ENCODE measurements around the gene PTGIS. TPM values are rescaled to one million over a fixed set of nuclear protein-coding genes. Genes with fewer than 3 reads are reported as not detected.

PTGIS gene
- total and polyA plus RNA-seq, 2 donors (not counting 1 experiment from before 2014, with no cell fraction given), result not detected

DNA sequence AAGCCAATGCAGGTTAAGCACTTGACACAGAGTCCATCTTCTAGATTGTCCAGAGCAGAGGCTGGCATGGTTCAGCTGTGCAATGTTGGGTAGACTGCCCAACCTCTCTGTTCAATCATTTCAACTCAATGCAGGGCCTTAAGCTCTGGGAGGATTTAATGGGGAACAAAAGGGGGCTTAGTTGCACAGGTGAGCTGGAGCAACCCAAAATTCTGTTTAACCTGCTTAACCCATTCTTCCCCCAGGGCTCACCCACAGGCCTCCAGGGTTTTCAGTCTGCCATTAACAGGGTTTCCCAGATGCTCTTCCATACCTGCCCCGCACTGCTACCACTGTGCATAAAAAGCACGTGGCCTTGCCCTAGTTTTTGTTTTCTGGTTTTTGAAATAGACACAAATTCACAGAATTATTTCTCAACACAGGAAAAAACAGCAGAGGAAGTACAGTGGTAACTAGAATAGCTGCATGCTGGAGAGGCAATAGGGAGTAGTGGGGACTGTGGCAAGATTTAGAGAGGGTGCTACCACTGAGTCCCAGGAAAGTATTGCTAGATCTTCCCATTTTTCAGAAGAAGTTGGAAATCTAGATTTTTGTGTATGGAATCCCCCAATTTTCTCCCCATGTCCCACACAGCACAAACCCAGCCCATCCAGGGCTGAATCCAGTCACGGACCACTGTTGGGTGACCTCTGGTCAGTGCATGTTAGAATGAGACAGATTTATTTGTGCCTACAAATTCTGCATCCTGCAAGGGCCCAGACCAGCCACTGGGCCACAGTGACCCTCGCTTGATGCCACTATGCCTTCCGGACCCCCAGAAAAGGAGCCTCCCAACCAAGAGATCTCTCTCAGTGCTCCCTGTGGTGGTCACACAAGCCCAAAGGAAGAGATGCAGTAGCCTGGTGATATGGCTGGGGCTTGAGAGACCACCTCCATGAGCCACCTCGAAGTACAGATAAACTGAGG, 4.6 kb downstream of the PTGIS start:
- WGBS (ENCODE audit: insufficient coverage), result 100% methylated on average over 1 of the region's 6 CpGs

More for the DNA sequence above, 4.6 kb downstream of the PTGIS start:
- no peak overlapping the region for H3K4me3 Mint-ChIP-seq
- Histone ChIP-seq H3K4me2 (replicated peaks; ENCODE audit: low read depth, low read length, poor library complexity, severe bottlenecking) (no peak overlapping the region), H3K27me3 (replicated peaks in 1 of 4; ENCODE audit: control extremely low read depth in 1 of 4, control insufficient read depth in 3 of 4, insufficient read depth in 4 of 4, low read length in 3 of 4) (peaks cover 0 to 36% (median 15%) of the 10 kb centered on the region in 4 experiments), H3K4me3 (ENCODE audit: control extremely low read depth in 1 of 5, extremely low read depth in 1 of 5, insufficient read depth in 1 of 5, low read depth in 2 of 5, low read length in 4 of 5) (no peak overlapping the region), H3K9ac (ENCODE audit: low read length) (no peak overlapping the region), H3K36me3 (replicated peaks in 1 of 2; ENCODE audit: control extremely low read depth in 1 of 2, control insufficient read depth in 1 of 2, extremely low read depth in 1 of 2, insufficient read depth in 2 of 2, low read length in 1 of 2) (no peaks in the 10 kb centered on the region), H3K9me3 (ENCODE audit: control extremely low read depth in 1 of 3, control insufficient read depth in 2 of 3, insufficient read depth in 1 of 3, low read length in 2 of 3) (peaks cover 0 to 12% (median 0%) of the 10 kb centered on the region in 3 donors), H2AFZ (ENCODE audit: insufficient read depth, low read depth, low read length, poor library complexity, severe bottlenecking) (no peak overlapping the region), H3K27ac (ENCODE audit: low read length in 2 of 2) (no peak overlapping the region), H3K4me1 (ENCODE audit: control insufficient read depth in 2 of 2, insufficient read depth in 2 of 2, low read length in 2 of 2) (peaks cover 4 to 6% of the 10 kb centered on the region in 2 donors), H3K79me2 (ENCODE audit: control insufficient read depth, insufficient read depth, low read length) (no peaks in the 10 kb centered on the region), H4K20me1 (ENCODE audit: control insufficient read depth, insufficient read depth, low read length, poor library complexity, severe bottlenecking) (no peaks in the 10 kb centered on the region)
- ChIA-PET POLR2A (no interaction called here), CTCF (no interaction called here)
- DNase-seq, result no peak
- ATAC-seq (ENCODE audit: low read depth), result no peak
- H3K9me3 Mint-ChIP-seq (ENCODE audit: insufficient read depth), result no peaks in the 10 kb centered on the region
- peaks cover 50% of the 10 kb centered on the region for H3K27me3 Mint-ChIP-seq
- TF ChIP-seq, protein P1, sequence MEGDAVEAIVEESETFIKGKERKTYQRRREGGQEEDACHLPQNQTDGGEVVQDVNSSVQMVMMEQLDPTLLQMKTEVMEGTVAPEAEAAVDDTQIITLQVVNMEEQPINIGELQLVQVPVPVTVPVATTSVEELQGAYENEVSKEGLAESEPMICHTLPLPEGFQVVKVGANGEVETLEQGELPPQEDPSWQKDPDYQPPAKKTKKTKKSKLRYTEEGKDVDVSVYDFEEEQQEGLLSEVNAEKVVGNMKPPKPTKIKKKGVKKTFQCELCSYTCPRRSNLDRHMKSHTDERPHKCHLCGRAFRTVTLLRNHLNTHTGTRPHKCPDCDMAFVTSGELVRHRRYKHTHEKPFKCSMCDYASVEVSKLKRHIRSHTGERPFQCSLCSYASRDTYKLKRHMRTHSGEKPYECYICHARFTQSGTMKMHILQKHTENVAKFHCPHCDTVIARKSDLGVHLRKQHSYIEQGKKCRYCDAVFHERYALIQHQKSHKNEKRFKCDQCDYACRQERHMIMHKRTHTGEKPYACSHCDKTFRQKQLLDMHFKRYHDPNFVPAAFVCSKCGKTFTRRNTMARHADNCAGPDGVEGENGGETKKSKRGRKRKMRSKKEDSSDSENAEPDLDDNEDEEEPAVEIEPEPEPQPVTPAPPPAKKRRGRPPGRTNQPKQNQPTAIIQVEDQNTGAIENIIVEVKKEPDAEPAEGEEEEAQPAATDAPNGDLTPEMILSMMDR (IDR thresholded peaks at IDR 0.05), result no peak
- no peak for TF ChIP-seq EZH2 (IDR thresholded peaks at IDR 0.05; ENCODE audit: borderline replicate concordance, insufficient read depth, low read depth, low read length, poor library complexity, severe bottlenecking)
- H3K27ac Mint-ChIP-seq, result no peak overlapping the region
- intact Hi-C loops (cut with micrococcal nuclease), result no loop called here
- H3K4me1 Mint-ChIP-seq, result no peaks in the 10 kb centered on the region
